ENCODE data around the gene ANKRD6. TPM values are rescaled to one million over a fixed set of nuclear protein-coding genes. Genes with fewer than 3 reads are reported as not detected.

ANKRD6 gene
- total RNA-seq, 1 donor from 2014 or later: 6.2 TPM

- no peak for DNase-seq (ENCODE audit: low read depth)
- TF ChIP-seq CTCF (conservative IDR thresholded peaks at IDR 0.05; ENCODE audit: low read depth, low read length): no peak
- peak overlapping the region; percentile 87 for H3K4me3 ChIP-seq (ENCODE audit: low read depth, low read length)
These were observed 549 bp downstream of the ANKRD6 start for GRCh38 chr6:89433252-89434149.

- no peak for DNase-seq (ENCODE audit: low read depth)
- H3K4me3 ChIP-seq (ENCODE audit: low read depth, low read length): peak overlapping the region; percentile 87
- no peak for TF ChIP-seq CTCF (conservative IDR thresholded peaks at IDR 0.05; ENCODE audit: low read depth, low read length)
These were observed 1.2 kb downstream of the ANKRD6 start for GRCh38 chr6:89434150-89434499.

GRCh38 chr6:89434954-89435353 lies 2.0 kb downstream of the ANKRD6 start:
- TF ChIP-seq CTCF (conservative IDR thresholded peaks at IDR 0.05; ENCODE audit: low read depth, low read length): no peak
- no peak for DNase-seq (ENCODE audit: low read depth)
- H3K4me3 ChIP-seq (ENCODE audit: low read depth, low read length): no peak overlapping the region

DNA sequence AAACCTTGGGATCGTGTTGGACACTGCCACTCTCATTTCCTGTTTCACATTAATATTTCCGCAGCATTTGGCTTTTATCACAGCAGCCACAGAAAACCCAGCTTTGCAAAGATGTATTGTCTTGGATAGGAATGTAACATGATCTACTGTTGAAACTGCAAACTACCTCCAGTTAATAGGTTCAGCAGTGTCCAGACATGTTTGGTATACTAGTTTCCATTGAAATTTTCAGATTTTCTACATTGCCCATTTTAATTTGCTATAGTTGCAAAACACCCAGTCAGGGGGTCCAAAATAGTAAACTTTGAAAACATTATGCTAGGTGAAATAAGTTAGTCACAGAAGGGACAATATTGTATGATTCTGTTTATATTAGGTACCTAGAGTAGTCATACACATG lies 3.3 kb downstream of the ANKRD6 start:
- no peak for DNase-seq (ENCODE audit: low read depth)
- no peak for TF ChIP-seq CTCF (conservative IDR thresholded peaks at IDR 0.05; ENCODE audit: low read depth, low read length)
- no peak overlapping the region for H3K4me3 ChIP-seq (ENCODE audit: low read depth, low read length)

DNA sequence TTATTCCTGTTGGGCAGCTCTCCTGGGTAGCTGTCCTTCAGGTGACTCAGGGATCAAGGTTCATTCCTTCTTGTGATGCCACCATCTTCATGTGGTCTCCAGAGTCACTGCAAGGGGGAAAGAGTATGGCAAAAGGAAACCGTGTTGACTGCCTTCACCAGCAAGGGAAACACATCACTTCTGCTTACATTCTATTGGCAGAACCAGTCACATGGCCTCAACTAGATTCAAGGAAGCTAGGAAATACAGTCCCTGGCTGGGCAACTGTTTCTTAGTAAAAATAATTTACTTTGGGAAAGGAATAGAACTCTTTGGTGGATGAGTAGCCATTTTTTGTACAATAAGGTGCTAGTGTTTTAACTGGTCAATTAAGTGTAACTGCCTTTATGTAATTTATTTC lies 5.3 kb downstream of the ANKRD6 start:
- TF ChIP-seq CTCF (conservative IDR thresholded peaks at IDR 0.05; ENCODE audit: low read depth, low read length): no peak
- no peak overlapping the region for H3K4me3 ChIP-seq (ENCODE audit: low read depth, low read length)
- DNase-seq (ENCODE audit: low read depth): no peak

DNA sequence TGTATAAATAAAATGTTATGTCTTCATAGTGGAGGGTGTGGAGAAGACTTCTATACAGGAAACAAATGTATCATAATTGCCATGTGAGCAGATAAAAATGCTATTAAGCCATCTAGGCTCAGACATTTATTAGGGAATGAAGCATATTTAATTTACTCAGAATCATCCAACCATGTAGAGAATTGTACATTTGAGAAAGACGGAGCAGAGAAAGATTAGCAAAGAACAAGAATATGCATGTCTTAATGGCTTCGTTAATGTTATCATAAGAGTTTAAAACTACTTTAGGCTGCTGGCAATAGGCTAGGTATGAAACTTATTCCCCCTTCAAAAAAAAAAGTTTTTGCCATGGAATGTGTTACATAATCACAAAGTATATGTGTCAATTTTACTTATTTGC lies 6.1 kb downstream of the ANKRD6 start:
- DNase-seq (ENCODE audit: low read depth): no peak
- no peak for TF ChIP-seq CTCF (conservative IDR thresholded peaks at IDR 0.05; ENCODE audit: low read depth, low read length)
- no peak overlapping the region for H3K4me3 ChIP-seq (ENCODE audit: low read depth, low read length)

- no peak overlapping the region for H3K4me3 ChIP-seq (ENCODE audit: low read depth, low read length)
- TF ChIP-seq CTCF (conservative IDR thresholded peaks at IDR 0.05; ENCODE audit: low read depth, low read length): no peak
- no peak for DNase-seq (ENCODE audit: low read depth)
These were observed 7.2 kb downstream of the ANKRD6 start for GRCh38 chr6:89440200-89440599.

Measured in epithelial cell of proximal tubule (primary cell).